Limb (tissue), 2 donors: Measurements from ENCODE around the gene ARSA.
A peak's percentile ranks its signal among the peaks of the same experiment; 100 is the strongest.
"Not testable (repeated sequence)": the region's sequence is repeated elsewhere in the genome, so short reads cannot be mapped to it uniquely, and the experiment has no call there.

Experiments used
- DNase-seq, 2 donors: peaks; one replicate each; pipeline ENCODE4 v3.0.0-alpha.2; 2016; ENCODE audit errors: extremely low spot score in 2 of 2

Gene ARSA

DNA sequence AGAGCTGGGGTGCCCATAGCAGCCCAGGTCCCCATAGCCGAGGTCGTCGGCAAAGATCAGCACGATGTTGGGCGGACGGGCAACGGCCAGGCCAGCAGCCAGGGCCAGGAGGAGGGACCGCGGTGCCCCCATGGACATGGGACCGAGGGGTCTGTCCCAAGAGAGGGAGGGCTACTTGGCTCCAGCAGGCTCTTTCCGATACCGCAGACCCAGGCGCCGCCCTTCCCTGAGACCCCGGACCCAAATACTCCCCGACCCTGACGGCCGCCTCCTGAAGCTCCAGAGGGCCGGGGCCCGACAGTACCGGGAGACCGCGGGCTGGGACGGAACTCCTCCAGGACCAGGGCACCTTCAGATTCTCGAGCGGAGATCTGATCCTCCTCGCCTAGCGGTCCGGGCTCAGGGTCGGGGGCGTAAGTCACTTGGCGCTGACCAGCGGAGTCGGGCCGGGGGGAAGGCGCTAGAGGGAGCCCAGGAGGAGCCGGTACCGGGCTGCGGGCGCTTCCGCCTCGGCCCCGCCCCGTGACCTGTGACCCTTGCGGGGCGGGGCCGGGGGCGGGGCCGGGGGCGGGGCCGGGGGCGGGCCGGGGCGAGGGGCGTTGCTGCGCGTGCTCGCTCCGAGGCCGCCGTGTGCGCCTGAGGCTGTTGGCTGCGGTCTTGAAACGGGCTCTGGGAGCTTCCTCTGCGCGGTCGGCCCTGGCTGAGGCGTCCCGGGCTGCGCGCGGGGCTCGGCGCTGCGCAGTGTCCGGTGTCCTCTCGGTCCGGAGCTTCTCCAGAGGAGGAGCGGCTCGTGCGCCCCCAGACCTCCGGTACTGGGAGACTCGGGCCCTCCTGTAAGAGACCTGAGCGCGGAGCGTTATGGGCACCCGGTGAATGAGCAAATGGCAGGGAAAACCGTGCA lies at the start of gene ARSA:
ARSA (minus strand) TSS at position 511 of the 901 bp plus-strand sequence; CDS start at position 138, 373 bp downstream.
- peak; percentile 85 to 88 for DNase-seq

DNA sequence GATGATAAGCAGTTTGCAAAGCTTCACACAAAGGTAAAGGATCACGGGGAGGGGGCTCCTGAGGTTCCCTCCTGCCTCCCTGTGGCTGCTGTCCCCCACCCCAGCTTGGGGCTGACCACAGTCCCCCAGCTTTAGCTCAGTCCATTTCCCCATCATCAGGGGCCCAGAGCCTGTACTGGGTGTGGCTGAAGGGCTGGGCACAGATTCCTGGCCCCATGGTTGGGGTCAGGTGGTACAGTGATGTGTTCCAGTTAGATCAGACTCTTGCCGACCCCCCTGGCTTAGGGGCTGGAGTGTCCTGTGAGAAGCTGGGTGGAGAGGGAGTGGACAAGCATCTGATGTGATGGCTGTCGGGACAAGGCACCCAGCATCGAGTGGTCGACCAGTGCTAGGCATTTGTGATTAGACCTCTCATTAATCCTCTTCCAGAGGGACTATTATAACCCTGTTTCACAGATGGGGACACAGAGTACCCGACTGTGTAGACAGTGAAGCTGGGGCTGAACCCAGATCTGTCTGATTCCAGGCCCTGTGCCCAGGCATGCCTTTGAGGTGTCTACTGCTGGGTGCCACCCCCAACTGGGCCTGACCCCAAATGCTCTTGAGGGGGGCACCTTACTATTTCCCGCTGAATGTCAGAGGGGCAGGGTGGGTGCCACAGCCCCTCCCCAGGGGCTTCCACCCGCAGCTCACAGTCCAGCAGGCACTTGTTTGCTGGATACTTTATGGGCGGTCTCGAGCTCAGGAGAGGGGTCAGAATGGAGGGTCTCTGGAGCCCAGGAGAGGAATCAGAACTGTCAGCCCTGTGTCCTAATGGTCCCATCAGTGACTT lies 48.9 kb upstream of the ARSA start:
- DNase-seq, result no peak

DNA sequence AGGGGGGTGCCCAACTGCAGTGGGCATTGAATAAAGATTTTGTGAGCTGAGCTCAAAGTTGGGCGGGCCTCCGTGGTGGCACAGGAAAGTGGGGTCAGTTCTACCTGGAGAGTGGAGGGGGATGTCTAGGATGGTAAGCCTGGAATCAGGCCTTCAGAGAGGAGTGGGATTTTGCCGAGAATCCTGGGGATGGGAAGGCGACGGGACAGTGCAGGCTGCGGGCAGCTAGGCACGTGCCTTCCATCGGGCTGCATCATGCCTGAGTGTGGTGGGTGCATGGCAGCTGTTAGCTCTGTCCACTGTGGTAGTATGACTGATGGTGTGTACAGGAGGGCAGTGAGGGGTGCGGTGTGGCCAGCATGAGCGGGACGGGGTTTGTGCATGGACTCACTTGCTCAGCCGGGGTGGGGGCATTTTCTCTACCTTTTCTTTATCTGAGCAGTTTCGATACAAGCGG lies 48.3 kb upstream of the ARSA start:
- no peak for DNase-seq

- no peak for DNase-seq
These were observed 47.7 kb upstream of the ARSA start for GRCh38 chr22:50675553-50676179.

- DNase-seq, result peak in 1 of 2 donors; percentile 82
These were observed 46.9 kb upstream of the ARSA start for GRCh38 chr22:50674606-50675552.

DNA sequence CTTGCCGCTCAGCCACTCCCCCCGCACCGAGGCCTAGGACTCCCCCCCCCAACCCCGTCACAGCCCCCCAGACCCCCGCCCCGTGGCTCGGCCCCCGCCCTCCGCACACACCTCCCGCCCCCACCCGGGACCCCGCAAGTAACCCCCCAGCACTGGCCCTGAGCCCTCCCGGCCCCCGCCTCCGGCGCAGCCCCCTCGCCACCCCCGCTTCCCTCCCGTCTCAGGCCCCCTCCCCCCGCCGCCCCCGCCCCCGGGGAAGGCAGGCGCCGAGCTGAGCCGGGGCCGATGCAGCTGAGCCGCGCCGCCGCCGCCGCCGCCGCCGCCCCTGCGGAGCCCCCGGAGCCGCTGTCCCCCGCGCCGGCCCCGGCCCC lies 46.2 kb upstream of the ARSA start:
- DNase-seq, result peak in 1 of 2 donors; percentile 73

GRCh38 chr22:50673231-50674129 lies 45.5 kb upstream of the ARSA start:
- peak in 1 of 2 donors; percentile 71 for DNase-seq

DNA sequence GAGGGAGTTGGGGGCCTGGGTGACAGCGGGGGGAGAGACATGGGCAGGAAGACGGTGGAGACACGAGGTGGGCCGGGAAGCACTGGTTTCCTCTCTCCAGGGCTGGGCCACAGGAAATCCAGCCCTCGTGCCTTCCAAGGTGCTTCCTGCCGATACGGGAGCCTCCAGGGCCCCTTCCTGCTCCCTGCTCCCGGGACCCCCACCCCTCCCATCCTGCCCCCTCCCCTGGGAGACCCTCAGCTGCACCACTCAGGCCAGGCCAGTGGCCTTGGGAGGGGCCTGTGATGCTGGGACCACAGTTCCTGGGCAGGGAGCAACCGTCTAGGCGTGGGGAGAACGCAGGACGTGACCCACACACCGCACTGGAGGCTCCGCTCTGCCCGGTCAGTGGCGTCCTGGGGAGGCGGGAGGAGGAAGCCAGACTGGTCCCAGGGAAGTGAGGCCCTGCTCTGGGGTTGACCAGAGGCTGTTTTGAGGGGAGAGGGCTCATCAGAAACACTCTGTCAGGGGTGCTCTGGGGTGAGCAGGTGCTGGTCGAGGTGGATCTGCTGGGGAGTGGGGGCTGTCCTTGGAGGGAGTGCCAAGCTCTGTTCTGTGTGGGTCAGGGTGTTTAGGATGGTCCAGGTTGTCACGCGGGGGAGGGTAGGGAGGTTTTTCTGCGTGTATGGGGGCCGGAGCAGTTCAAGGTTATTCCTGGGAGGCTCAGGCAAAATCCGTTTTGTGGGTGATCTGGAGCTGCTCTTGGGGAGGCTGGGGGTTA lies 44.7 kb upstream of the ARSA start, which contains the start of gene SHANK3:
SHANK3 (plus strand) TSS at position 353 of the 760 bp plus-strand sequence.
- peak in 1 of 2 donors; percentile 48 for DNase-seq

DNA sequence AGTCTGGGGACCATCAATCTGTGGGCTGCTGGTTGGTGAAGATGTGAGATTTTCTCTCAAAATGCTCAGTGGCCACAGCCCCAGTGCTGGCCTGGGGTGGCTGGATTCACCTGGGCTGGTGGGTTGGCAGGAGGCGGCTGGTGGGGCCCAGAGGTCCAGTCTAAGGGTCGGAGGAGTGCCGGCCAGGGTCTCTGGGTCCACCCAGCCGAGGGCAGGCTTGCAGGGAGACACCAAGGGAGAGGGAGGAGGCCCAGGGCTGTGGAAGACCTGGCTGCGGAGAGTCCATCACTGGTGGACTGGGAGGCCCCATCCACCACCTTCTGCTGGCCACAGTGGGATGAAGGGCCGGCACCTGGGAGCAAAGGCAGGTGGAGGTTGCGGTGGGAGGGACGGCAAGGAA lies 44.1 kb upstream of the ARSA start:
- no peak for DNase-seq

- no peak for DNase-seq
These were observed 43.7 kb upstream of the ARSA start for GRCh38 chr22:50671641-50672040.

- DNase-seq, result no peak
These were observed 43.1 kb upstream of the ARSA start for GRCh38 chr22:50670914-50671538.

DNA sequence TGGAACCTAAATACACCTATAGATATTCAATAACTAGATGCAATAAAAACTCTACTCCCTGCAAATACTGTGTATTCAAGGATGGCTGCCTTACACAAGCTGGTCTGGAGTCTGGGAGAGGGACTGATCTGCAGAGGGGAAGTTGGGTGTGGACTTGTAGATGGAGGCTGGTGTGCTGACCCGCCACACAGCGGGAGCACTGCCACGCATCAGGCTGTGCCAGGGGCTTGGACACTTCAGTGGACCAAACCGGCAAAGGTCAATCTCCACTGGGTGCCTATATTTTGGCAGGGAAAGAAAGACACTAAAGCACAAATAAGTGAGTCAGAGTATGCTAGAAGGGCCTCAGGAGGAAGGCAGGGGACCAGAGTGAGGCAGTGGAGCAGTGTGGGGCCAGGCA lies 42.6 kb upstream of the ARSA start:
- DNase-seq, result no peak

DNA sequence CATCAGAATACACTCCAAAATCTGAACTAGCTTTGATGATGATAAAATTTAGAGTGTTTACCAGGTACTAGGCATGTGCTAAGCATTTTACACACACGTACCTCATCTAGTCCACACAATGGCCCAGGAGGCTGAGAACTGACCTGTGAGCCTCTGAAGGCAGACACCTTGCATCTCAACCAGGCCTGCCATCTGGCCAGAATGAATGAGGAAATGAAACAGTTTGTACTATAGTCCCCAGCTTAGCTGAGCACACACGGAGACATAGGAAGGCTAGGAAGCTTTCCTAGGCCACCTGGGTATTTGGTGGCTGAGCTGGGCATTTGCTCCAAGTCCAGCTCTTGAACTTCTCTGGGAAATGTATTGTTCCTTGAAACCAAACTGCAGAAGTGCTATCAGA lies 37.8 kb upstream of the ARSA start:
- no peak for DNase-seq

- DNase-seq, result no peak
These were observed 37.3 kb upstream of the ARSA start for GRCh38 chr22:50665212-50665611.

DNA sequence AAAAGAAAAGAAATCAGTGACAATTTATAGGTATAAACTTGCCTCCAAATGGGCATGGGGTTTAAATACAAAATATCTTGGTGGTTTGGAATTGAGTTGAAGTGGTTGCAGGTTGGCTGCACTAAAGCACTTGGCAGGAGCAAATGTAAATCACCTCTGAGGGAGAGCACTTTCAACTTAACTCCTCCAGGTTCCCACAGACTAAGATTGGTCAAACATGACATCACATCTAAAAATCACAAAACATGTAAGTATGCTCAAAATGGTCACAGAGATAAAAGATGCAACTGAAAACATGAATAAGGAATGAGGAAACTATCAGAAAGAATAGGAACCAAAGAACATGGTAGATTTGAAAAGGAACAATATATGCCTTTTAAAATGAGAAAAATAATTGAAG lies 32.4 kb upstream of the ARSA start:
- no peak for DNase-seq

- DNase-seq, result not testable (repeated sequence)
These were observed 31.8 kb upstream of the ARSA start for GRCh38 chr22:50659711-50660110.

GRCh38 chr22:50657925-50658324 lies 30.0 kb upstream of the ARSA start:
- DNase-seq, result no peak
